ENCODE measurements around the gene CFAP300.

- TF ChIP-seq CTCF (IDR thresholded peaks at IDR 0.05) (no peak), POLR2A (IDR thresholded peaks at IDR 0.05) (no peak)
Observed at GRCh38 chr11:102005306-102005705, 41.9 kb upstream of the CFAP300 start.

Measured in esophagus squamous epithelium (tissue), 4 donors.